Measurements from ENCODE around the gene TANGO6. TPM values are rescaled to one million over a fixed set of nuclear protein-coding genes. Genes with fewer than 3 reads are reported as not detected.

Gene TANGO6
- total RNA-seq, 1 experiment from 2014 or later: 12.8 TPM

DNA sequence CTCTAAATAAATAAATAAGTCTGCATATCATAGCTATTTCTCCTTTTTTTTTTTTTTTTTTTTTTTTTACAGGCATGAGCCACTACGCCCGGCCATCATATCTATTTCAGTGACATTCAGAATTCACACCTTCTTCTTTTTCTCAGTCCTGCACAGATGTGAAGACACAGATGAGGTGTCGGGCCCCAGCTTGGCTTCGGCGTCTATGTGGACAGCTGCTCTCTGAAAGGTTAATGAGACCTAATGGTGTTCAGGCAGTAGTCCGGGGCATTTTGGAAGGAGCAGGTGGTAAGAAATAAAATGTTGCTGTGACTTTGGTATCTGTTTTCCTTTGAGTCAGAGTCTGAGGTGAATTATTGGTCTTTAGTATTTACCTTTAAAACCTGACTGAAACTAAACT, 23.6 kb downstream of the TANGO6 start:
- no peak for DNase-seq (ENCODE audit: low read depth)

- no peak for DNase-seq (ENCODE audit: low read depth)
Observed at GRCh38 chr16:68869492-68870088, 26.3 kb downstream of the TANGO6 start.

DNA sequence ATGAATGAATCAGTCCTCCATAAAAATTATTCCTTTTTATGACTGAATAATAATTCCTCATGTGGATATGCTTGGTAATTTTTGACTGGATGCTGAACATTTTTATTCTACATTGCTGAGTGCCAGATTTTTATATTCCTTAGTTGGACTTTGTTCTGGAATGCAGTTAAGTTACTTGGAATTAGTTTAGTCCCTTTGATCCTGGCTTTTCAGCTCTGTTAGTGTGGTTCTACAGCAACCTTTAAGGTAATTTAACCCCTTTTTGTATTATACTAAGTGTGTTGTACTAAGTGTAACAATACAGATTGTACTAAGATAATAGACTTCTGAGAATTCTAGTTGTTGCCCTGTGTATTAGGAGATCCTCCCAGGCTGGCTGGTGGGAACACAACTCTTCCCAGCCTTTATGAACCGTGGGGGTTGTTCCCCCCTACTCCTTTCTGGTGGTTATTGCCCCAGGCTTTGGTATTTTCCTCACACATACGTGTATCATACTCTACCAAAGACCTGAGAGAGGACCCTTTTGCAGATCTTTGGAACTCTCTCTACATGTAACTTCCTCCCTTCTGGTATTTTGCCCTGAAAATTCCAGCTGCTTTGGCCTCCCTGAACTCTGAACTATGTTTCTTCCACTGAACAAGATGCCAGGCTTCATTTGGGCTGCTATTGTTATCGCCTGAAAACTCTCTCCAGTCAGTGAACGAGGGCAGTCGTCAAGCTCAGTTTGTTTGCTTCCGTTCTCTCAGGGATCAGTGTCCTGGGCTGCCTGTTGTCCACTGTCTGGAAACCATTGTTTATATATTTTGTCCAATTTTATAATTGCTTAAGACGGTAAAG, 30.5 kb downstream of the TANGO6 start:
- DNase-seq (ENCODE audit: low read depth): no peak

DNA sequence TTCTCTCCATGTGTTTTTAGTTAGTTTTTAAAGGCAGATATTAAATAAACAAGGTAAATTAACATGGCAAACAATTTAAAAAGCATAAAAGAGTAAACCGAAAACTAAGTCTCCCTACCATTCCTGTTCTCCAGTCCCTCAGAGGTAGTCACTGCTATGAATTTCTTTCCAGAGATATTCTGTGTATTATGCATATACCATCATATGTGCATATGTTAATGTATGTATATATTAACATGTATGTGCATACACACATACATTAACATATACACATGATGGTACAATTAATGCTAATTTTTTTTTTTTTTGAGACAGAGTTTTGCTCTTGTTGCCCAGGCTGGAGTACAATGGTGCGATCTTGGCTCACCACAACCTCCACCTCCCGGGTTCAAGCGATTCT, 32.5 kb downstream of the TANGO6 start:
- DNase-seq (ENCODE audit: low read depth): no peak

- no peak for DNase-seq (ENCODE audit: low read depth)
Observed at GRCh38 chr16:68883685-68884084, 40.4 kb downstream of the TANGO6 start.

DNA sequence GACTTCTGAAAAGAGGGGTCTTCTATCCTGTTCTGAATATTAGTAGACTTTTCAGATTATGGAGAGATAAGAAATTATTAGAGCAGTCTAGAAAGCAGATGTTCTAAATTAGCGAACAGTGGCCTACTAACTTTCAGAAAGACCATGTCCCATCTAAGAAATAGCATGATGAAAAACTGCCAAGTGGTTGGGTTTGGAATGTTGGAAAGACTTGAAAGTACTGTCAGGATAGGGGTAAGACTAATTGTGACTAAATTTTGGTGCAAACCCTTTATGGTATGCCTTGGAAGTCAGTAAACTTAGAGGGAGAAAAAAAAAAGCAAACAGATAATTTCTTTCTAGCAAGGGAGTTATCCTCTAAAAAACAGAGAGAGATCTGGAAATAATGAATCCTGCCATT, 41.1 kb downstream of the TANGO6 start:
- no peak for DNase-seq (ENCODE audit: low read depth)

- DNase-seq (ENCODE audit: low read depth): no peak
Observed at GRCh38 chr16:68884861-68885720, 41.8 kb downstream of the TANGO6 start.

DNA sequence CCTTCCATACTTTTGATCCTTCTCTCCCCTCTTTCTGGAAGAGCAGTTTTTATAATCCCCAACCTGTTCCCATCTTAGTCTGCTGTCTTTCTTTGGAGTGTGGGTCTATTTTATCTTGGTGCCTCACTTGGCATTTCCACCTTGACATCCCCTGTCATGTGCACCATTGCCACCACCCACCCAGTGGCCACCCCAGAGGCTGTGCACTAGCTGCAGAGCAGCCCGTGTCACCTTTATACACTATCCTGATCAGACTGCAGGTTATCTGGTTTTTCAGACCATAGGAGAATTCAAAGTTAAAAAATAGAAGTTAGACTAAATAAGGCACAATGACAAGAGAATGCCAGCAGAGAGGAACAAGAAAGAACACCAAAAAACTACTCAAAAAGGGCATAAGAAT, 43.8 kb downstream of the TANGO6 start:
- DNase-seq (ENCODE audit: low read depth): no peak

GRCh38 chr16:68889508-68890150, 46.3 kb downstream of the TANGO6 start:
- DNase-seq (ENCODE audit: low read depth): no peak

- DNase-seq (ENCODE audit: low read depth): no peak
Observed at GRCh38 chr16:68892214-68892613, 48.9 kb downstream of the TANGO6 start.

DNA sequence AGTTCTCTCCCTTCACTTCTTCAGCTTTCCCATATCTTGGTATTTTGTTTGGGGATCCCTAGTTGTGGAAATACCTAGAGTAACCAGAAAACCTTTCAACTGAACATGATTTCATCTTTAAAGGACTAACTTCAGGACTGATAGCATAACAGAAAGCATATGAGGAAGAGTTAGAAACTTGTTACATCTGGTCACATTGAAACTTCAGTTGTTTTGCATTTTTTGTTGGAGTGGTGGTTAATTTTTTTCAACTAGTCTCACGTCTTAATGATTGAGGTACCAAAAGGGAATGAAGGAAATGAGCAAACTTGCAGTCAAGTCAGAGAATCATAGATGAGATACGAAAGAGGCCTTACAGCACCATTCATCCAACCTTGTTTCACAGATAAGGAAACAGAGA, 49.6 kb downstream of the TANGO6 start:
- no peak for DNase-seq (ENCODE audit: low read depth)

GRCh38 chr16:68893710-68894705, 50.7 kb downstream of the TANGO6 start:
- peak; percentile 3 for DNase-seq (ENCODE audit: low read depth)

DNA sequence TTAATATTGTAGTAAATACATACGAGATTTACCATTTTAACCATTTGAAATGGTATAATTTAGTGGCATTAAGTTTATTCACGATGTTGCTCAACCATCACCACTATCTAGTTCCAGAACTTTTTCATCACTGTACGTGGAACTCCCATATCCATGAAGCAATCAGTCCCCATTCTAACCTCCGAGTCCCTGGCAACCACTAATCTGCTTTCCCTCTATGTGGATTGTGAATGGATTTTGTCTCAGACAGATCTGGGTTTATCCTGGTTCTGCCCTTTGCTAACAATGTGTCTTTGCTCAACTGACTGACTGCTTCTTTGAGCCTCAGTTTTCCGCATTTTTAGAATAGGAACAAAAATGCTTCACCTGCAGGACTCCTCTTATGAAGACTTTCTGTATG, 51.4 kb downstream of the TANGO6 start:
- DNase-seq (ENCODE audit: low read depth): no peak

DNA sequence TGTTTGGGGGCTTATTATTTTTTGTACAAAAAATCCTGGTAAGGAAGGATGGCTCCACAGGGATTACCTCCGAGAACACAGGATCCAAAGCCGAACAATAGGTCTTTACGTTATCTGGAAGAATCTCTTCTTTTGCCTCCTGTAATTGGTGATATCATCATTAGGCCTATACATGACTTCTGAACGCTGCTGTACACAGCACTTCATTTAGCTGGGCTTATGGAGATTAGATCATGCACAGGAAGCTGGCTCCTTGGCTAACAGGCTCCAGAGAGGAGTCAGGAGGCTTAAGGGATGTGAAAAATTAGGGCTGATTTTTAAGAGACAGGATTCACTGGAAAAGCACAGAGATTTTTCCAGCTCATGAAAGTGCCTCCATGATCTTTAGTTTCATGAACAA, 54.7 kb downstream of the TANGO6 start:
- DNase-seq (ENCODE audit: low read depth): no peak

DNA sequence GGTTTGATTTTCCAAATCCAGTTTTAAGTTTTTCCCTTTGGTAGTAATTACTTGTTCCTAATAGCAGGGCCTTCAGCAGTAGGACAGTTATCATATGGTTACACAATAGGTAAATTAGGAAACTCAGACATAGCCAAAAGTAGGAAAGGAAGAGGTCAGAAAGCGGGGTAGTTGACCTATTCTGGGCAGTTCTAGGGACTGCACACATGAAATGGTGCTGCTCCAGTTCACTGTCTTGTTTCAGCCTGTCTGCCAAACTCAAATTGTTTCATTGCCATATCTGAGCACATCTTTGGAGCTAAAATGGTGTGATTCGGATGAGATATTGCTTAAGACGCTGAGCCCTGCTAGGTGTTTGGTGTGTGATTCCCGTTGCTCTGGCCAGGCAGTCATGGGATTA, 56.7 kb downstream of the TANGO6 start:
- no peak for DNase-seq (ENCODE audit: low read depth)

DNA sequence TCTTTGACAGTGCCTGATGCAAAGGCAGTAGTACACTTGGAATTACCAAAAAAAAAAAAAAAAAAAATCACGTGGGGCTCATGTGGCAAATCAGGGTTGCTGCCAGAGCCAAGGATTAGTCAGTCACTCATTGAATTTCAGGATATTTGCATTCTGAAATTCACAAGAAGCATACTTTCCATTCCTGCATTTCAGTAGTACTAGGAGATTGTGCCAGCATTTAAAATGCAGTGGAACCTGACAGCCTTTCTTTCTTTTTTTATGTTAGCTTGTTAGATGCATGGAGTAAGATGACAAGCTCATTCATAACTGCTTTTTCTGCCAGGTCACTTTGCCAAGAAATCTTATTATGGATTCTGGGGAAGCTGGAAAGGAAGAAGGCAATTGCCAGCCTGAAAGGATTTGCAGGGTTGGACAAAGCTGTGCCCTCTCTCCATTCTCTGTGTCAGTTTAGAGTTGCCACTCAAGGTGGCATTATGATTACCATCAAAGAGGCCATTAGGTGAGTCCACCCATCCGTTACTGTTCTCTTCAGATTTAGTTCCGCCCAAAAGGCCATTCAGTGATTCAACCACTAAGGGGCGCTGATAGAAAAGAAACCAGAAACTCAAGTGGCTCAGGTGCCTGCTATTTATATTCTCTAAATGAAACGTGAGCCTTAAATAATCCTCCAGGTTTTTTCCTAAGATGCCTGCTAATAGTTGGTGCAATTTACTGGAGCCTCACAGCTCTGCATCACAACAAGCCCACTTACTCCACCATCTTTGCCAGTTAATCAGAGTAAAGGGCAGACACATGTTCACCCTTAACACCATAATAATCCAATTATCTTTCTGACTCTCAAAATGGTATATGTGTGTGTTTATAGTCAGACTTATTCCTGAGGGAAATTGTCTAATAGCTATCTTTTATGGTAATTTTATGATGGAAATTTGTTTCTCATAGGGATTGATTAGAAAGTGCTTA, 59.0 kb downstream of the TANGO6 start:
- DNase-seq (ENCODE audit: low read depth): peak; percentile 46

DNA sequence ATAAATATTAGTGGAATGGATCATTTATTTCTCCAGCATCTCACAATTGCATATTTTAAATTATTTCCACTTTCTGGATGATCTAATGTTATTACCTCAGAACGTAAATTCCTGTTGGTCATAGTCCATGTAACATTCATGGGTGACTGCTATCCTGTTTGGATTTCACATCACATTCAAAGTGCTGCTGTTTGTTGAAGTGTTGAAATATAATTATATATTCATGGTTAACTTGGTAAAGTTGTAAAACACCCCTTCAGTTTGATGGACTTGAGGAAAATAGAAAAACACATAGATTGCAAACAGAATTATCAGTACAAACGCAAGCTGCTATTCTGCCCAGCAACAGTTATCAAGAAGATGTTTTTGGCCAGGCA, 59.6 kb downstream of the TANGO6 start:
- DNase-seq (ENCODE audit: low read depth): no peak

DNA sequence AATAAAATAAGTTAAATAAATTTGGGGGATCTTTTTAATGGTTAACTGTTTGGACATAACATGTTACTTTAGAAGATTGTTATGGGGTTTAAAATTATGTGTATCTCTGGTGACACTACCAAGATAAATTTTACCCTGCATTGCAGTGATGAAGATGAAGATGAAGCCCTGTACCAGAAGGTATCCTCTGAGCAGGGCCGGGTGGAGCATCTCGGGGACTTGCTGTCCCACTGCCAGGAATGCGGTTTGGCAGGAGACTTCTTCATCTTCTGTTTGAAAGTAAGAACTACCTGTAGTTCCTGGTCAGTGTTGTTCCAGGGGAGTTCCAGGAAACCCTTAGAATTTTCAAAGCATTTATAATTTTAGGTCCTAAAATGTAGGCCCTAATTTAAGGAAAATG, 64.0 kb downstream of the TANGO6 start:
- DNase-seq (ENCODE audit: low read depth): no peak

GRCh38 chr16:68907781-68908181, 64.5 kb downstream of the TANGO6 start:
- no peak for DNase-seq (ENCODE audit: low read depth)

Measured in Daoy (cell line).